ENCODE data around the gene PTGES2.

PTGES2 gene

GRCh38 chr9:128127568-128127989 lies at the start of gene PTGES2:
PTGES2 (minus strand) TSS chr9:128127729; CDS start chr9:128127717, 12 bp downstream.
- FAIRE-seq: no peak

- FAIRE-seq: no peak
These were observed 48.2 kb upstream of the PTGES2 start for GRCh38 chr9:128175726-128176125.

- FAIRE-seq: no peak
These were observed 47.6 kb upstream of the PTGES2 start for GRCh38 chr9:128175102-128175563.

GRCh38 chr9:128174062-128174461 lies 46.5 kb upstream of the PTGES2 start:
- FAIRE-seq: no peak

GRCh38 chr9:128169925-128170324 lies 42.4 kb upstream of the PTGES2 start:
- no peak for FAIRE-seq

GRCh38 chr9:128169492-128169891 lies 42.0 kb upstream of the PTGES2 start:
- FAIRE-seq: no peak

GRCh38 chr9:128168731-128169308 lies 41.3 kb upstream of the PTGES2 start:
- FAIRE-seq: no peak

- FAIRE-seq: no peak
These were observed 39.7 kb upstream of the PTGES2 start for GRCh38 chr9:128167209-128167608.

- FAIRE-seq: no peak
These were observed 38.6 kb upstream of the PTGES2 start for GRCh38 chr9:128166169-128166568.

GRCh38 chr9:128164307-128164885 lies 36.9 kb upstream of the PTGES2 start:
- no peak for FAIRE-seq

GRCh38 chr9:128163523-128164306 lies 36.2 kb upstream of the PTGES2 start:
- no peak for FAIRE-seq

GRCh38 chr9:128163027-128163515 lies 35.5 kb upstream of the PTGES2 start:
- FAIRE-seq: no peak

- FAIRE-seq: no peak
These were observed 34.9 kb upstream of the PTGES2 start for GRCh38 chr9:128162215-128163026.

GRCh38 chr9:128161215-128161902 lies 33.8 kb upstream of the PTGES2 start:
- FAIRE-seq: no peak

GRCh38 chr9:128160603-128160987 lies 33.1 kb upstream of the PTGES2 start:
- FAIRE-seq: no peak

GRCh38 chr9:128159784-128160602 lies 32.5 kb upstream of the PTGES2 start, which contains the start of gene BBLN:
BBLN (plus strand) TSS chr9:128160265; CDS start chr9:128160408, 143 bp downstream.
- no peak for FAIRE-seq

GRCh38 chr9:128159522-128159783 lies 31.9 kb upstream of the PTGES2 start:
- FAIRE-seq: no peak

- no peak for FAIRE-seq
These were observed 28.4 kb upstream of the PTGES2 start for GRCh38 chr9:128155736-128156500.

- FAIRE-seq: no peak
These were observed 26.6 kb upstream of the PTGES2 start for GRCh38 chr9:128153947-128154695.
